Neural cell (in vitro differentiated cells): Measurements from ENCODE around the gene TCEAL4. TPM values are rescaled to one million over a fixed set of nuclear protein-coding genes. Genes with fewer than 3 reads are reported as not detected.

Experiments used
- H2AFZ ChIP-seq: fragments of 200-600, 300-800 bp; sonication (generic), shearing (Covaris generic); 2 replicates; pipeline ENCODE4 v1.6.0; 2014; ENCODE audit warnings: low read depth, mild to moderate bottlenecking, antibody characterized with exemption, low read length, moderate library complexity
- H3F3A ChIP-seq: fragments of 200-600 bp; shearing (Covaris generic); 2 replicates; pipeline ENCODE4 v1.6.1; 2016; ENCODE audit warnings: mild to moderate bottlenecking, moderate library complexity, mixed read lengths, antibody characterized with exemption, low read length; ENCODE audit not compliant: insufficient read depth, poor library complexity, severe bottlenecking
- H3K27ac ChIP-seq: fragments of 200-600, 300-800 bp; sonication (generic), shearing (Covaris generic); 2 replicates; pipeline ENCODE4 v1.5.1; 2014; ENCODE audit warnings: mild to moderate bottlenecking, low read length, moderate library complexity
- H3K27me3 ChIP-seq: fragments of 300-800, 200-600 bp; sonication (generic), shearing (Covaris generic); 2 replicates; pipeline ENCODE4 v1.6.0; 2014; ENCODE audit warnings: mild to moderate bottlenecking, low read depth, low read length, moderate library complexity; ENCODE audit not compliant: insufficient read depth
- H3K36me3 ChIP-seq: fragments of 300-800, 200-600 bp; sonication (generic), shearing (Covaris generic); 2 replicates; pipeline ENCODE4 v1.5.1; 2014; ENCODE audit warnings: mild to moderate bottlenecking, antibody characterized with exemption, low read length, moderate library complexity; ENCODE audit not compliant: insufficient read depth
- H3K4me2 ChIP-seq: fragments of 300-800, 200-600 bp; sonication (generic), shearing (Covaris generic); 2 replicates; pipeline ENCODE4 v1.6.0; 2014; ENCODE audit warnings: mild to moderate bottlenecking, low read length
- H3K4me3 ChIP-seq: fragments of 300-800, 200-600 bp; sonication (generic), shearing (Covaris generic); 2 replicates; pipeline ENCODE4 v1.5.1; 2014; ENCODE audit warnings: mild to moderate bottlenecking, low read length, moderate library complexity
- H3K79me2 ChIP-seq: fragments of 200-600 bp; shearing (Covaris generic); replicated peaks from 2 replicates; pipeline ENCODE4 v1.6.0; 2014; ENCODE audit warnings: mild to moderate bottlenecking, low read length, moderate library complexity; ENCODE audit not compliant: insufficient read depth
- H3K9ac ChIP-seq: fragments of 300-800, 200-600 bp; sonication (generic), shearing (Covaris generic); 2 replicates; pipeline ENCODE4 v1.6.1; 2016; ENCODE audit warnings: mild to moderate bottlenecking, low read length, mixed read lengths
- H3K9me2 ChIP-seq: fragments of 200-600 bp; shearing (Covaris generic); 2 replicates; pipeline ENCODE4 v1.6.1; 2016; ENCODE audit warnings: mild to moderate bottlenecking, low read length, mixed read lengths; ENCODE audit not compliant: insufficient read depth
- H3K9me3 ChIP-seq: fragments of 200-600, 300-800 bp; sonication (generic), shearing (Covaris generic); 2 replicates; pipeline ENCODE4 v1.6.1; 2016; ENCODE audit warnings: mild to moderate bottlenecking, mixed run types, low read length, moderate library complexity, mixed read lengths
- H4K20me1 ChIP-seq: fragments of 200-600 bp; shearing (Covaris generic); 2 replicates; pipeline ENCODE4 v1.6.1; 2016; ENCODE audit warnings: mild to moderate bottlenecking, mixed run types; ENCODE audit not compliant: insufficient read depth
- CTCF ChIP-seq: fragments of 450-650 bp; IDR thresholded peaks from 2 replicates; pipeline ENCODE4 v1.5.1; 2014; ENCODE audit warnings: antibody characterized with exemption, mild to moderate bottlenecking, moderate library complexity; ENCODE audit not compliant: poor library complexity, severe bottlenecking
- EP300 ChIP-seq: fragments of 450-650 bp; conservative IDR thresholded peaks from 2 replicates; pipeline ENCODE4 v1.6.1; 2014; ENCODE audit warnings: antibody characterized with exemption, mild to moderate bottlenecking, moderate library complexity; ENCODE audit not compliant: poor library complexity, severe bottlenecking
- EZH2 ChIP-seq: fragments of 200-600, 300-800 bp; shearing (Covaris generic), sonication (generic); IDR thresholded peaks from 2 replicates; pipeline ENCODE4 v1.6.1; 2014; ENCODE audit warnings: antibody characterized with exemption, low read length, borderline replicate concordance, mild to moderate bottlenecking; ENCODE audit not compliant: insufficient read depth, poor library complexity, severe bottlenecking
- MXI1 ChIP-seq: fragments of 450-650 bp; conservative IDR thresholded peaks from 2 replicates; pipeline ENCODE4 v1.6.1; 2014; ENCODE audit warnings: antibody characterized with exemption, mild to moderate bottlenecking; ENCODE audit not compliant: poor library complexity, severe bottlenecking
- POLR2AphosphoS5 ChIP-seq: IDR thresholded peaks from 2 replicates; pipeline ENCODE4 v1.6.1; 2012
- RAD21 ChIP-seq: fragments of 450-650 bp; conservative IDR thresholded peaks from 2 replicates; pipeline ENCODE4 v1.6.1; 2014; ENCODE audit warnings: antibody characterized with exemption, mild to moderate bottlenecking, moderate library complexity
- REST ChIP-seq: IDR thresholded peaks from 2 replicates; pipeline ENCODE4 v1.6.1; 2012; ENCODE audit warnings: borderline replicate concordance
- SMC3 ChIP-seq: fragments of 450-650 bp; conservative IDR thresholded peaks from 2 replicates; pipeline ENCODE4 v1.6.1; 2014; ENCODE audit warnings: antibody characterized with exemption, mild to moderate bottlenecking, moderate library complexity; ENCODE audit not compliant: poor library complexity
- TAF1 ChIP-seq: IDR thresholded peaks from 2 replicates; pipeline ENCODE4 v1.6.1; 2012; ENCODE audit warnings: low read depth
- polyA minus RNA-seq: library from RNA; depleted of rRNA, polyadenylated mRNA; stranded (reverse); fragments of >200 nt; gene quantifications from 2 replicates; pipeline ENCODE4 v1.2.3, GENCODE V29; 2014
- polyA plus RNA-seq: library from polyadenylated mRNA; depleted of rRNA; stranded (reverse); fragments of >200 nt; gene quantifications from 2 replicates; pipeline ENCODE4 v1.2.3, GENCODE V29; 2014

Gene TCEAL4
- polyA plus RNA-seq (121 and 130 TPM in 2 replicates), polyA minus RNA-seq (59.4 and 74.6 TPM in 2 replicates)

GRCh38 chrX:103585411-103586313 is at the start of gene TCEAL4:
TCEAL4 (plus strand) TSS chrX:103585515; CDS start chrX:103586676, 1,161 bp downstream.
- peak within 1 kb of the TSS; percentile 60 for H2AFZ ChIP-seq
- H3K4me2 ChIP-seq: peak within 1 kb of the TSS; percentile 25
- peak; percentile 83 for TF ChIP-seq POLR2AphosphoS5
- peak; percentile 41 for TF ChIP-seq TAF1
- TF ChIP-seq CTCF: no peak
- TF ChIP-seq EP300: no peak
- no peak for TF ChIP-seq REST
- TF ChIP-seq EZH2: no peak
- no peak for TF ChIP-seq MXI1
- TF ChIP-seq SMC3: no peak
- TF ChIP-seq RAD21: no peak
- H3K9me3 ChIP-seq: no peaks in the 10 kb centered on the region
- H3K9ac ChIP-seq: peak within 1 kb of the TSS; percentile 86
- no peaks in the 10 kb centered on the region for H3K9me2 ChIP-seq
- H3K36me3 ChIP-seq: no peaks in the 10 kb centered on the region
- peak within 1 kb of the TSS; percentile 75 for H3K4me3 ChIP-seq
- H3K27ac ChIP-seq: peak within 1 kb of the TSS; percentile 78
- no peaks in the 10 kb centered on the region for H3K27me3 ChIP-seq
- peaks cover 5% of the 10 kb centered on the region for H3K79me2 ChIP-seq
- H4K20me1 ChIP-seq: no peaks in the 10 kb centered on the region
- no peaks in the 10 kb centered on the region for H3F3A ChIP-seq

- TF ChIP-seq RAD21 (no peak), EP300 (no peak), REST (no peak), TAF1 (no peak), CTCF (no peak), EZH2 (no peak), SMC3 (no peak), MXI1 (no peak), POLR2AphosphoS5 (no peak)
- H3K4me2 ChIP-seq: no peak overlapping the region
These were observed 49.2 kb upstream of the TCEAL4 start for GRCh38 chrX:103536071-103536470.

More at GRCh38 chrX:103536071-103536470, 49.2 kb upstream of the TCEAL4 start:
- H3K79me2 ChIP-seq: no peaks in the 10 kb centered on the region
- H3K9me2 ChIP-seq: no peaks in the 10 kb centered on the region
- H3K9me3 ChIP-seq: no peaks in the 10 kb centered on the region
- no peaks in the 10 kb centered on the region for H3K27me3 ChIP-seq
- no peaks in the 10 kb centered on the region for H3F3A ChIP-seq
- no peak overlapping the region for H2AFZ ChIP-seq
- no peak overlapping the region for H3K9ac ChIP-seq
- H3K36me3 ChIP-seq: no peaks in the 10 kb centered on the region
- no peak overlapping the region for H3K27ac ChIP-seq
- no peak overlapping the region for H3K4me3 ChIP-seq
- no peaks in the 10 kb centered on the region for H4K20me1 ChIP-seq
